GM12865 (cell line): ENCODE data around the gene KLHL9.

Experiments used
- DNase-seq: peaks from one replicate; pipeline ENCODE4 v3.0.0; 2010; ENCODE audit warnings: low read depth
- H3K4me3 ChIP-seq: 2 replicates; pipeline ENCODE4 v1.5.1; 2011; ENCODE audit warnings: mild to moderate bottlenecking, low read depth, low read length, control low read depth
- CTCF ChIP-seq: IDR thresholded peaks from 2 replicates; pipeline ENCODE4 v1.5.1; 2011; ENCODE audit warnings: low read length, control low read depth, low read depth, inconsistent platforms; ENCODE audit not compliant: insufficient read depth; ENCODE audit errors: missing control alignments

Gene KLHL9

GRCh38 chr9:21357479-21358460 lies 22.6 kb upstream of the KLHL9 start:
- H3K4me3 ChIP-seq: no peak overlapping the region
- no peak for TF ChIP-seq CTCF
- DNase-seq: peak; percentile 71

- no peak within 1 kb of the TSS for H3K4me3 ChIP-seq
- DNase-seq: no peak
- no peak for TF ChIP-seq CTCF
Observed at GRCh38 chr9:21350787-21351186, 15.6 kb upstream of the KLHL9 start, which contains the start of gene IFNA6. Gene IFNA6, minus strand, starts transcription at chr9:21350887. Its CDS starts 0 bp downstream, at chr9:21350887.

- DNase-seq: no peak
- H3K4me3 ChIP-seq: no peak overlapping the region
- TF ChIP-seq CTCF: no peak
Observed at GRCh38 chr9:21348430-21348970, 13.3 kb upstream of the KLHL9 start.

GRCh38 chr9:21340735-21341134 lies 5.5 kb upstream of the KLHL9 start:
- no peak for TF ChIP-seq CTCF
- DNase-seq: no peak
- no peak overlapping the region for H3K4me3 ChIP-seq

GRCh38 chr9:21336457-21336856 lies 1.3 kb upstream of the KLHL9 start:
- TF ChIP-seq CTCF: no peak
- H3K4me3 ChIP-seq: no peak overlapping the region
- no peak for DNase-seq

GRCh38 chr9:21333226-21333625 lies 2.0 kb downstream of the KLHL9 start:
- no peak for DNase-seq
- TF ChIP-seq CTCF: no peak
- H3K4me3 ChIP-seq: peak overlapping the region; percentile 61
